ENCODE measurements around the gene PTGR3. TPM values are rescaled to one million over a fixed set of nuclear protein-coding genes. Genes with fewer than 3 reads are reported as not detected.

The PTGR3 gene
- total RNA-seq, 5 donors from 2014 or later (not counting 1 experiment from before 2014, with no cell fraction given), result 32.8 to 44.1 (median 36.5) TPM

- H3K4me1 ChIP-seq (ENCODE audit: control insufficient read depth in 1 of 2, extremely low read depth in 1 of 2, insufficient read depth in 2 of 2, low read length in 2 of 2), result peaks cover 16 to 29% of the 10 kb centered on the region in 2 experiments
- POLR2A ChIA-PET, result no interaction called here
Measured at GRCh38 chr18:75216911-75217689, 8.2 kb upstream of the PTGR3 start.

DNA sequence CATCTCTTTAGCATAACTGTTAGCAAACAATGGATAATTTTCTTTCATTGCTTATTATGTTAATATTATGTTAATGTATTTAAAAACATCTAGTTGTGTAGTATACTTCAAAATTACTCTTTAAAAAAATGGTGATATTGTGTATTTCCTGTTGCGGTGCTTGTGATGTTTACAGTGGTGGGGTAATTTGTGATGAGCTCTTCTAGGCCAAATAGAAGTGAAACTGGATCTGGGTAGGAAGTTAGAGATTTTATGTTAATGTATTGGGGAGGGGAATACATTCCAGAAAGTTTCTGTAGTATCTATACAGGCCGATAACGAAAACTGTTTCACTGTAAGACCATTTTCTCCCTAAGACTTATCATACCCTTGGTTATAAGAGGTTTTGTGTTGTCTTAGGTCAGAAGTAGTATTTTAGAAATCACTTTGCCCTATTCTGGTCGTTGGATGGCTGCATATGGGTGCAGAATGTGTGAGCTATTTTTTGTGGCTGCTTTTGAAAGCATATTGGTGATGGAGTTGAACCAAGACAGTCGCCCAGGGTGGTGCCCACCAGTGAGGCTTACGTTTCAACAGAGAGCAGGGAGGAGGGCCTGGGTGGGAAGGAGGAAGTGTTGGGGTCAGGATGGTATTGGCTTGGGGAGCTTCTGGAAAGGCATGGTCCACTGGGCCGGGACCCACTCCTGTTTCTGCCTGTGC lies 7.4 kb upstream of the PTGR3 start:
- Histone ChIP-seq H3K4me3 (ENCODE audit: control insufficient read depth in 1 of 2, extremely low read depth in 1 of 2, low read length in 1 of 2) (peak overlapping the region in 1 of 2 donors; percentile 16), H3K27me3 (replicated peaks in 1 of 2; ENCODE audit: control insufficient read depth in 2 of 2, extremely low read depth in 1 of 2, insufficient read depth in 2 of 2, low read length in 1 of 2) (no peaks in the 10 kb centered on the region), H3K27ac (ENCODE audit: low read length) (peak overlapping the region; percentile 92), H3K4me1 (ENCODE audit: control insufficient read depth in 1 of 2, extremely low read depth in 1 of 2, insufficient read depth in 2 of 2, low read length in 2 of 2) (peaks cover 15 to 30% of the 10 kb centered on the region in 2 experiments), H3K9me3 (no peaks in the 10 kb centered on the region), H3K36me3 (ENCODE audit: control insufficient read depth in 2 of 2, extremely low read depth in 1 of 2, insufficient read depth in 1 of 2, low read length in 1 of 2) (no peaks in the 10 kb centered on the region)
- DNase-seq (peak in 3 of 35 experiments; percentile 24 to 76 (median 26)), ATAC-seq (replicated peaks in 1 of 4) (peak; percentile 52 to 78 (median 61))
- Mint-ChIP-seq H3K4me1 (peaks cover 79 to 85% (median 84%) of the 10 kb centered on the region in 3 donors), H3K27me3 (no peaks in the 10 kb centered on the region), H3K36me3 (peaks cover 4% of the 10 kb centered on the region), H3K9me3 (no peaks in the 10 kb centered on the region), H3K4me3 (peak overlapping the region; percentile 34 to 61 (median 59)), H3K27ac (peak overlapping the region; percentile 98)
- WGBS (ENCODE audit: insufficient coverage), result 41% methylated on average over 5 of the region's 7 CpGs
- ChIA-PET CTCF (interaction anchor here (0.5 to 1.5 kb wide), 6 partner anchors 13 to 586 kb away, joined by 3 to 5 read pairs (median 3); no protein-coding TSS in a partner anchor), POLR2A (interaction anchor here (0.6 to 1.5 kb wide), 6 partner anchors 9 to 1603 kb away, joined by 3 to 7 read pairs (median 3); no protein-coding TSS in a partner anchor)

More at GRCh38 chr18:75216911-75217689, 8.2 kb upstream of the PTGR3 start:
- peak overlapping the region; percentile 34 to 61 (median 59) for H3K4me3 Mint-ChIP-seq
- Histone ChIP-seq H3K4me3 (ENCODE audit: control insufficient read depth in 1 of 2, extremely low read depth in 1 of 2, low read length in 1 of 2) (peak overlapping the region in 1 of 2 donors; percentile 16), H3K36me3 (ENCODE audit: control insufficient read depth in 2 of 2, extremely low read depth in 1 of 2, insufficient read depth in 1 of 2, low read length in 1 of 2) (no peaks in the 10 kb centered on the region), H3K27me3 (replicated peaks in 1 of 2; ENCODE audit: control insufficient read depth in 2 of 2, extremely low read depth in 1 of 2, insufficient read depth in 2 of 2, low read length in 1 of 2) (no peaks in the 10 kb centered on the region), H3K27ac (ENCODE audit: low read length) (peak overlapping the region; percentile 92), H3K9me3 (no peaks in the 10 kb centered on the region)
- peaks cover 4% of the 10 kb centered on the region for H3K36me3 Mint-ChIP-seq
- CTCF ChIA-PET, result interaction anchor here in 1 of 2 donors (0.6 to 1.5 kb wide), 2 partner anchors 27 to 587 kb away, joined by 3 read pairs; no protein-coding TSS in a partner anchor
- H3K27ac Mint-ChIP-seq, result peak overlapping the region; percentile 98
- WGBS (ENCODE audit: insufficient coverage), result 100% methylated on average over 3 of the region's 10 CpGs
- no peaks in the 10 kb centered on the region for H3K9me3 Mint-ChIP-seq
- DNase-seq (no peak), ATAC-seq (replicated peaks in 1 of 4) (peak in 1 of 4 experiments; percentile 6)
- H3K4me1 Mint-ChIP-seq, result peaks cover 87 to 92% (median 92%) of the 10 kb centered on the region in 3 donors
- no peaks in the 10 kb centered on the region for H3K27me3 Mint-ChIP-seq

DNA sequence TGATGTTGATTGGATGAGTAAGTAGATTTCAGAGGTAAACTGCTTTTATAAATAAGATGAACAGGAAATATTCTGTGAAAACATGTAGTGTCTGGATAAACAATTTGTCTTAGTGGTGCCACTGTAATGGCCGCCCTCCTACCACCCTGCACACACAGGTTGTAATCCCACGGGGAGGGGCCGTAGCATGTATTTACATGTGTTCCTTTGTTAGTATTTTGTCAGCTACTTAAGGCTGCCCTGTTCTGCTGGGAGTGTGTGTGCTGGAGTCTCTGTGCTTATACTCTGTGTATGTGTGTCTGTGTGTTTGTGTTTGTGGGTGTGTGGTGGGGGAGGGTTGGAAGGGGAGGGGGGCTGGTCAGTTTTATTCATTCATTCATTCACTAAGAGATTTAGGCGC lies 6.7 kb upstream of the PTGR3 start:
- no peaks in the 10 kb centered on the region for H3K27me3 Mint-ChIP-seq
- H3K4me1 Mint-ChIP-seq, result peaks cover 78 to 81% (median 80%) of the 10 kb centered on the region in 3 donors
- Histone ChIP-seq H3K9me3 (no peaks in the 10 kb centered on the region), H3K36me3 (ENCODE audit: control insufficient read depth in 2 of 2, extremely low read depth in 1 of 2, insufficient read depth in 1 of 2, low read length in 1 of 2) (no peaks in the 10 kb centered on the region), H3K4me3 (ENCODE audit: control insufficient read depth in 1 of 2, extremely low read depth in 1 of 2, low read length in 1 of 2) (no peak overlapping the region), H3K27ac (ENCODE audit: low read length) (peak overlapping the region; percentile 92), H3K4me1 (ENCODE audit: control insufficient read depth in 1 of 2, extremely low read depth in 1 of 2, insufficient read depth in 2 of 2, low read length in 2 of 2) (peaks cover 15 to 30% of the 10 kb centered on the region in 2 experiments), H3K27me3 (replicated peaks in 1 of 2; ENCODE audit: control insufficient read depth in 2 of 2, extremely low read depth in 1 of 2, insufficient read depth in 2 of 2, low read length in 1 of 2) (no peaks in the 10 kb centered on the region)
- ATAC-seq (replicated peaks in 1 of 4) (no peak), DNase-seq (no peak)
- POLR2A ChIA-PET, result interaction anchor here (0.6 to 1.6 kb wide), 8 partner anchors 9 to 1604 kb away, joined by 3 to 7 read pairs (median 3); no protein-coding TSS in a partner anchor
- peaks cover 4% of the 10 kb centered on the region for H3K36me3 Mint-ChIP-seq
- WGBS (ENCODE audit: insufficient coverage), result no CpG with 5 or more reads among the region's 4 CpGs
- CTCF ChIA-PET, result interaction anchor here in 1 of 2 donors (0.9 to 1.5 kb wide), 3 partner anchors 14 to 318 kb away, joined by 3 read pairs; no protein-coding TSS in a partner anchor
- peak overlapping the region in 2 of 3 donors; percentile 17 to 59 for H3K4me3 Mint-ChIP-seq
- peak overlapping the region; percentile 88 to 89 for H3K27ac Mint-ChIP-seq
- no peaks in the 10 kb centered on the region for H3K9me3 Mint-ChIP-seq

DNA sequence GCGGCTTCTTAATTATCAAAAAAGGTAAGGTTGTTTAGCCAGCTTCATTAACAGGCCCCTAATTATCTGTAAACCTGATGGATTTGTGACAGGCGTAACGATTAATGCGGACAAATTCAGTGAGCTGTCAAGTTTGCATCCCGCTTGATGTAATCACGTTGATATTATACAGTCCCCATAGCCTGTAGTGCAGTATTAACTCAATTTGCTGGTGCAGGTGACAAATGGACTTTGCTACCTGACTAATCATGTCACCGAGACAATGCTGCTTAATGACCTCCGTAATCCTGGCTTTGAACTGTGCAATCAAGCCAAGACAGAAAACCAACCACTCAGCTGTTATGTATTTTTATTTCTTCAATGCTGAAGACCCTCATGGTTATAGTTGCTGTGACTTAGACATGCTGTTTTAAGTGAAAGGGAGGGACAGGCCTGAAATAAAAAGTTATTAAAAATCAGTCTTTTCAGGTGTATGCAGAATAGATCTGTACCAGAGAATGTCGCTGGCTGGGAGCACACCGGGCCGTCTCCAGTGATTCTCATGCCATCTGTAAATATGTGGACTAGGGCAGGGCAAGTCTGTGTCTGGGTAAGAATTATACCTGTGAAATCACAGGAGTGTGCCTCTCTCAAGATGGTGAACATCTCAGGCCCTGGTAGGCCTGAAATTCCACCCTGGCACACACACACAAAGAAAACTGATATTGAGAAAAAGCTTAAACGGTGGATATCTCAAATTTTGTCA lies 6.0 kb upstream of the PTGR3 start:
- peaks cover 4% of the 10 kb centered on the region for H3K36me3 Mint-ChIP-seq
- peak overlapping the region; percentile 17 to 89 (median 28) for H3K4me3 Mint-ChIP-seq
- no peaks in the 10 kb centered on the region for H3K36me3 ChIP-seq (ENCODE audit: control insufficient read depth in 2 of 2, extremely low read depth in 1 of 2, insufficient read depth in 1 of 2, low read length in 1 of 2)
- CTCF ChIA-PET, result interaction anchor here in 1 of 2 donors (0.9 kb wide), 1 partner anchor 317 kb away, joined by 3 read pairs; no protein-coding TSS in a partner anchor
- H3K4me1 ChIP-seq (ENCODE audit: control insufficient read depth in 1 of 2, extremely low read depth in 1 of 2, insufficient read depth in 2 of 2, low read length in 2 of 2), result peaks cover 15 to 34% of the 10 kb centered on the region in 2 experiments
- POLR2A ChIA-PET, result interaction anchor here (0.6 to 1.6 kb wide), 4 partner anchors 9 to 436 kb away, joined by 3 to 7 read pairs (median 3); no protein-coding TSS in a partner anchor
- peaks cover 78 to 80% (median 79%) of the 10 kb centered on the region in 3 donors for H3K4me1 Mint-ChIP-seq
- no peaks in the 10 kb centered on the region for H3K27me3 ChIP-seq (replicated peaks in 1 of 2; ENCODE audit: control insufficient read depth in 2 of 2, extremely low read depth in 1 of 2, insufficient read depth in 2 of 2, low read length in 1 of 2)
- peak overlapping the region; percentile 92 for H3K27ac ChIP-seq (ENCODE audit: low read length)
- no peaks in the 10 kb centered on the region for H3K27me3 Mint-ChIP-seq
- H3K4me3 ChIP-seq (ENCODE audit: control insufficient read depth in 1 of 2, extremely low read depth in 1 of 2, low read length in 1 of 2), result no peak overlapping the region
- no peak for ATAC-seq (replicated peaks in 1 of 4)
- H3K9me3 Mint-ChIP-seq, result no peaks in the 10 kb centered on the region
- H3K27ac Mint-ChIP-seq, result peak overlapping the region; percentile 88 to 89
- no peak for DNase-seq
- WGBS (ENCODE audit: insufficient coverage), result 91% methylated on average over 6 of the region's 12 CpGs
- H3K9me3 ChIP-seq, result no peaks in the 10 kb centered on the region

DNA sequence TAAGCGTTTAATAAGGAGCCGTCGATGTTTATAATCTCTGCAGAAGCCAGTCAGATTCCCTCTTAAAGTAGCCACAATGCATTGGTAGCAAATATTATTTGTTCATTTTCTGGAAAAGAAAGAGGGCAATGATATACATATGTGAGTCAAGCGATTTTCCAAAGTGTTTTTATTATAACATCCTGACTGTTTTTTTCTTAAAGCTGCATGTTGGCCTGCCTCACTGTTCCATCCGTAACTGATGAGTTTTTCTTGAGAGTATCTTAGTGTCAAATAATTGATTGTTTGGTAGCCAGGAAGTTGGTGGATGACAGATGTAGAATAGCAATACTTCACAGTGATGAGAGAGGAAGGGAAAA lies 5.4 kb upstream of the PTGR3 start:
- H3K36me3 ChIP-seq (ENCODE audit: control insufficient read depth in 2 of 2, extremely low read depth in 1 of 2, insufficient read depth in 1 of 2, low read length in 1 of 2), result no peaks in the 10 kb centered on the region
- H3K27me3 ChIP-seq (replicated peaks in 1 of 2; ENCODE audit: control insufficient read depth in 2 of 2, extremely low read depth in 1 of 2, insufficient read depth in 2 of 2, low read length in 1 of 2), result no peaks in the 10 kb centered on the region
- POLR2A ChIA-PET, result interaction anchor here in 1 of 2 donors (0.6 to 1.6 kb wide), 2 partner anchors 32 to 435 kb away, joined by 3 read pairs; no protein-coding TSS in a partner anchor
- DNase-seq (no peak), ATAC-seq (replicated peaks in 1 of 4) (no peak)
- H3K9me3 Mint-ChIP-seq, result no peaks in the 10 kb centered on the region
- no peaks in the 10 kb centered on the region for H3K9me3 ChIP-seq
- CTCF ChIA-PET, result interaction anchor here in 1 of 2 donors (0.7 kb wide), 1 partner anchor 257 kb away, joined by 3 read pairs; no protein-coding TSS in a partner anchor
- peak overlapping the region; percentile 78 to 89 for H3K27ac Mint-ChIP-seq
- H3K4me3 ChIP-seq (ENCODE audit: control insufficient read depth in 1 of 2, extremely low read depth in 1 of 2, low read length in 1 of 2), result no peak overlapping the region
- peaks cover 4% of the 10 kb centered on the region for H3K36me3 Mint-ChIP-seq
- no peaks in the 10 kb centered on the region for H3K27me3 Mint-ChIP-seq
- H3K4me3 Mint-ChIP-seq, result peak overlapping the region in 2 of 3 donors; percentile 26 to 89
- WGBS (ENCODE audit: insufficient coverage), result no CpG with 5 or more reads among the region's 5 CpGs
- H3K4me1 Mint-ChIP-seq, result peaks cover 73 to 76% (median 75%) of the 10 kb centered on the region in 3 donors
- H3K27ac ChIP-seq (ENCODE audit: low read length), result no peak overlapping the region
- peaks cover 15 to 39% of the 10 kb centered on the region in 2 experiments for H3K4me1 ChIP-seq (ENCODE audit: control insufficient read depth in 1 of 2, extremely low read depth in 1 of 2, insufficient read depth in 2 of 2, low read length in 2 of 2)
